Stimulated activated naive CD8-positive, alpha-beta T cell treated with anti-CD3 and anti-CD28 coated beads, Interleukin-15, Interleukin-2, amounts not matched to agents 100 ng/mL and 50 ng/mL, for 24 hours (primary cell): ENCODE measurements around the gene ADAMTS17.
A peak's percentile ranks its signal among the peaks of the same experiment; 100 is the strongest.

Experiments used
- H3K27ac Mint-ChIP-seq: one replicate; pipeline ENCODE4 v1.8.0; 2021; ENCODE audit warnings: mild to moderate bottlenecking, mixed read lengths
- H3K27me3 Mint-ChIP-seq: one replicate; pipeline ENCODE4 v1.8.0; 2021; ENCODE audit warnings: mixed read lengths
- H3K36me3 Mint-ChIP-seq: one replicate; pipeline ENCODE4 v1.8.0; 2021; ENCODE audit warnings: low read depth, mixed read lengths
- H3K4me1 Mint-ChIP-seq: one replicate; pipeline ENCODE4 v1.8.0; 2021; ENCODE audit warnings: low read depth, mixed read lengths
- H3K4me3 Mint-ChIP-seq: one replicate; pipeline ENCODE4 v1.8.0; 2021; ENCODE audit warnings: mild to moderate bottlenecking, mixed read lengths
- H3K9me3 Mint-ChIP-seq: one replicate; pipeline ENCODE4 v1.8.0; 2021; ENCODE audit warnings: mixed read lengths

The ADAMTS17 gene

DNA sequence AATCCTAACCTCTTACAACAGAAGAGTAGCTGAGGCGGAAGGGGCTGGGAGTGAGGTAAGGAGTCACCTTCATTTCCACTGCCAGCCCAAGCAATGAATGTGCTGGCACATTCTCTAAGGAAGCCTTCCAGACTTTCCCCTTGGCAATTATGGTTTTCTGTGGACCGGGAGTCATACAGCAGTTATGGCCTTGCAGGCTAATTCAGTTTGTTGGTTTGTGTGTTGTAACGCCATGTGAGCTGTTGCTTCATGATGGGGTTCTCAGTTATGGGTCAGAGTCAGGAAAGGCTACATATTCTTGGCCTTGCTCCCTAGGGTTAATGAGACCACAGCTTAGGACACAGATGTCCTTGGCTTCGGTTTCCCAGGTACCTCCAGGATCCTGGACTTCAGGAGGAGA lies 137.0 kb downstream of the ADAMTS17 start:
- Mint-ChIP-seq H3K9me3 (no peaks in the 10 kb centered on the region), H3K4me1 (peaks cover 20% of the 10 kb centered on the region)

DNA sequence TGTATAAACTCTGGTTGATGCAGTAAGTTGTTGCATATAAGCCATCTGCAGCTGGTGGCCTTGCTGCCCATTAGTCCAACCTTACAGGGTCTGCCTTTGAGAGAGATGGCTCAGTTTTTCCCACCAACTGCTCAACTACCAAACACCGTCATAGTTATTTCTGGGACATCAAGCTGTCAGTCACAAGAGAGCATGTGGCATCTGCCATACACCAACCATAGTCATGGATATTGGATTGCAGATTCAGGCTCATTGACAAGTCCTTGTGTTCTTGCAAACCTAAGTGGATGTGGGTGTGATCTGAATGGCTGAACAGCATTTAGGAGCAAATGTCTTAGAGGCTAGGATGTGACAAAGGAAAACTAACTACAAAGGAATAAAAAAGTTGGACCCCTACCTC lies 137.6 kb downstream of the ADAMTS17 start:
- no peak overlapping the region for H3K27ac Mint-ChIP-seq
- H3K4me1 Mint-ChIP-seq: peaks cover 20% of the 10 kb centered on the region
- no peaks in the 10 kb centered on the region for H3K36me3 Mint-ChIP-seq
- H3K4me3 Mint-ChIP-seq: no peak overlapping the region
- H3K27me3 Mint-ChIP-seq: peaks cover 3% of the 10 kb centered on the region
- H3K9me3 Mint-ChIP-seq: no peaks in the 10 kb centered on the region

More for the DNA sequence above, 137.0 kb downstream of the ADAMTS17 start:
- no peaks in the 10 kb centered on the region for H3K36me3 Mint-ChIP-seq
- no peak overlapping the region for H3K4me3 Mint-ChIP-seq
- no peak overlapping the region for H3K27ac Mint-ChIP-seq
- peaks cover 3% of the 10 kb centered on the region for H3K27me3 Mint-ChIP-seq

DNA sequence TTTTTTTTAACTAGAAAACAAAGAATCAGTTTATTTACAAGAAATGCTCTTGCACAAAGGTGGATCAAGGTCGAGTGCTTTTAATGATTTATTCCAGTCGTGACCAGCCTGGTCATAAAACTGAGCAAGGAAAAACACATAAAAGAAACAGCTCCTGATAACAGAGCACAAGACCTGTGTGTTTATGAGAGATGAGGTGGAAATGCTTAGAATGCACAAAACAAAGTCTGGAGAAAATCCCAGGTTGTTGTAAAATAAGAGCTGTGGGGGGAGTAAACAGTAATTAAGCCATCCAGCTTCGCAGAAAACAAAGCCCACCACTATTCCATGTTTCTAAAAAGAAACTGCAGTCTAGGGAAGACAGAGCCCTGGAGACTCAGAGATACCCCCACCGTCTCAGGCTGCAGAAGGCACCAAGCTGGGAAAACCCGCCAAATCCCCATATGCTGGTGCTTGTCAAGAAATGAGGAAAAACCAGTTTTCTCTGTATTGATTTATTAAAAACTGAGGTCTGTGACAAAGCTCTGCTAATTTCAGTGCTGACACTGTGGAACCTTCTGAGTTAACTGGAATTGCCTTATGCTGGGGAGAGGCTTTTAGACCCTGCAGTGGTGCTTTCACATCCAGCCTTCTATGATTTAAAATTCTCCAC lies 139.3 kb downstream of the ADAMTS17 start:
- Mint-ChIP-seq H3K9me3 (no peaks in the 10 kb centered on the region), H3K36me3 (no peaks in the 10 kb centered on the region), H3K27me3 (peaks cover 3% of the 10 kb centered on the region), H3K27ac (no peak overlapping the region), H3K4me1 (peaks cover 20% of the 10 kb centered on the region), H3K4me3 (peak overlapping the region; percentile 64)

DNA sequence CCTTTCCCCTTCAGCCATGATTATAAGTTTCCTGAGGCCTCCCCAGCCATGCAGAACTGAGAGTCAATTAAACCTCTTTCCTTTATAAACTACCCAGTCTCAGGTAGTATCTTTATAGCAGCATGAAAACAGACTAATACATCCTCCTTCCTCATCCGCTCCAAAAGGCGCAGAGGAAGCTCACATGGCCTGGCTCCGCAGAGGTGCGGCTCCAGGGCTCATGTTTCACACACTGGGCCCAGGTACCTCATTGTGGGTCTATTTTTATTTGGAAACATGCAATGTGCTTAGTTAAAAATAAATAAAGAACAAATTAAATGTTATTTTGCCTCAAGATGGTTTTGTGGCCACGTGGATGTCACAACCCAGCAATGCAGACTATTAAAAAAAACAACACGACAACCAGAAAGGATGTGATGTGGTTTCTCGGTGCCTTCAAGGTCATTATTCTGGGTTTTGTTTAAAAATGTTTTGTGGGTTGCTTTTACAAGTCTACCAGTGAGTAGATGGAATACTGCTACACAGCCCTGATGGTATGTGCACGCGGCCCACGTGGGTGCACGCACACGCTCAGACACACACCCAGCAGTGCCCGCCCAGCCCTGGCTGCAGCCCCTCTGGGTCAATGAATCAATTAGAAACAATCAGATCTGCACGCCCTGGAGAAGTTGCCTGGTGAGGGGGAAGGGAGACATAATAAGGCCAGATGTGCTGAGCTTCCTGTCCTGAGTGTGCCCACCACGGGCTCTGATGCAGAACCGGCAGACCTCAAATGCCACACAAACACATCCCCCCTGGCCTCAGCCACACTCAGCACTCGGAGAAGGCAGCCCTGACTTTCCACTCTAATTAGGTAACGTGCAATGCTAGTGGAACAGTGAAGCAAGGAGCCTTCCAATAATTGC lies 140.1 kb downstream of the ADAMTS17 start:
- Mint-ChIP-seq H3K36me3 (no peaks in the 10 kb centered on the region), H3K9me3 (no peaks in the 10 kb centered on the region), H3K4me3 (peak overlapping the region; percentile 64), H3K27me3 (peaks cover 3% of the 10 kb centered on the region), H3K27ac (peak overlapping the region; percentile 68), H3K4me1 (peaks cover 20% of the 10 kb centered on the region)

DNA sequence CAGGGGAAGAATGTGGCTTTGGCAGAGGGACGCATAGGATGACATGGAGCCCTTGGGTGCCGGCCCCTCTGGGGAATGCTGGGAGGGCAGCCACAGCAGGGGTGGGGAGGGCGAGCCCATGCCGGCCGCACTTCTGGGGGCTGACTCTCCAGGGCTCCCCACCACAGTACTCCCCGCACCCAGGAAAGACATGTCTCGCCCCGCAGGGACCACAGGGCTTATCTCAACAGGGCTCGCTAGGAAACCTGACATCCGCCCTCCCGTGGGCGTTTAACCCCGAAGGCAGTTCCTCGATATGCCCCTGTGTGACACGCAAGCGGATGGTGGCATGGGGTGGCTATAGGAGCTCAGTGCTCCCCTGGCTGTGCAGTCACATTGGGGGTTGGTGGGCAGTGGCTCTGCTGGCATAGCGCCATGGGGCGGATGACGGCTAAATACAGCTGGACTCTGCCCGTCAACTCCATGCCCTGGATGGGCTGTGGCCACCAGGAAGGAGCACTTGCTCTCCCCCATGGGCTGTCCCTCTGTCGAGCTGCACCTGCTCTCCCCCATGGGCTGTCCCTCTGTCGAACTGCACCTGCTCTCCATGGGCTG lies 141.4 kb downstream of the ADAMTS17 start:
- Mint-ChIP-seq H3K4me1 (peaks cover 20% of the 10 kb centered on the region), H3K27me3 (peaks cover 3% of the 10 kb centered on the region), H3K27ac (no peak overlapping the region), H3K9me3 (no peaks in the 10 kb centered on the region), H3K36me3 (no peaks in the 10 kb centered on the region), H3K4me3 (no peak overlapping the region)

DNA sequence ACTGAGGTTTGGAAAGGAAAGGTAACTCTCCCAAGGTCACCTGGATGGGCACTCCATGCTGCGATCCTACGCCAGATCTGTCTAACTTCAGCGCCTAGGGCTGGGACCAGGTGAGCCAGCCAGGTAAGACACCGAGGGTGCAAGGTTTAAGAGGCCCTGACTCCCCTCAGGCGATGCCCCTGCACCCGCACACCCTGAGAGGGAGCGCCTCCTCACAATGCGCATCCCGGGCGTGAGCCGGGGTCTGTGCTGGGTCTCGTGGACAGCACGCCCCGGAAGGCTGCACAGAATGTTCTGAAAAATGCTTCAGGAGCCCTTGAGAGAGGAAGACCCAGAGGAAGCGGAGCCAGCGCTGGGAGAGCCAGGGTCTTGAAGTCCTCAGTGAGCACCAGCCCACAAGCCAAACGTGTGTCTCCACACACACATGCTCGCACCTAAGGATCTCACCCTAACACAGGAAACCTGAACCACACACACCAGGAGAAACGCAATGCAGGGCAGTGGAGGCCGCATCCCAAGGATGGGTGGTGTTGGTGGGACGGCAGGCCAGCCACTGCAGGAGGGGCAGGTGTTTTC lies 142.0 kb downstream of the ADAMTS17 start:
- Mint-ChIP-seq H3K4me3 (no peak overlapping the region), H3K4me1 (peaks cover 20% of the 10 kb centered on the region), H3K27me3 (peaks cover 3% of the 10 kb centered on the region), H3K9me3 (no peaks in the 10 kb centered on the region), H3K27ac (no peak overlapping the region), H3K36me3 (no peaks in the 10 kb centered on the region)

DNA sequence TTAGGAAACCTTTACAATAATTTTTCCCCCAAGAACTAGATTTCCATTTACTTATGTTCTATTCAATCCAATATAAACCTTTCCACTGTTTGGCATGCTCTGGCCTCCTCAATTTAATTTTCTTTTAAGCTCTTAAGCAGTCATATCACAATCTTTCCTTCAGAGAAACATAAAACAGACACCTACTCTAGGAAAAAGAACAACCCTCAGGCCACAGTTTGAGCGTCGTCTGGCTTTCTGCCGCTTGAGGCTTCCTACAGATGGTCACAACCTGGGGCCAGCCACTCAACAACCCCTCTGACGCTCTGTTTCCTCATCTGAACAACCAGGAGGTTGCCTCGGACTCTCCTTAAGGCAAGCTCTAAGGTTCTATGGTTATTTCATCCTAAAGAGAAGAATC lies 143.3 kb downstream of the ADAMTS17 start:
- no peak overlapping the region for H3K4me3 Mint-ChIP-seq

DNA sequence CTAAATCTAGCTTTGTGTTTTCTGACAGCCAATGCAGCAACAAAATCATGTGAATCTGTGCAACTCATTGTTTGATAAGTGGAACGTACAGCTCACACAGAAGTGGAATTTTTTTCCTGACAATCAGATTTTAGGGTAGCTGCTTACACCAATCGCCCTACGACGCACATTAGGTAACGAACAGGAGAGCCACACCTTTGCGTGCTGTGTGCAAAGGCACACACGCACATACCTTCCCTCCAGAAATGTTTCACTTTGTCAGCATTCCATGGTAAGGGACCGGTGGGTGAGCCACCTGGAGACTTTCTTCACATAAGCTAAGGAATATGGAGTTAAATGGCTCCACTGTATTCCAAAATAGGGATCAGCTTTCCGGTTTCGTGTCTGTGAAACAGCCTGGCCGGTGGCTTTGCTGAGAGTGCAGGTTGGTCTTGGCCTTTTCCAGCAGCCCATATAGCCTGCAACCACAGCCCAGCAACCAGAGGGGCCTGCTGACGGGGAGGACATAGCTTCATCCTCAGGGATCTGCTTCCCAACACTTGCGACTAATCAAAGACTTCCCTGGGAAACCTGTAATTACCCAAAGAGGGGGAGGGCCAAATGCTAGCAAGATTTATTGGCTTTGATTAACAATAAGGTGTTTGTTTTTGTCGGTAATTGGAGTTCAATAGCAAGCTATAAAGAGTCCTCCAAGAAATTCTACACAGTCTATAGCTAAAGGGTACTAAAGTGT lies 145.3 kb downstream of the ADAMTS17 start:
- Mint-ChIP-seq H3K9me3 (no peaks in the 10 kb centered on the region), H3K36me3 (no peaks in the 10 kb centered on the region), H3K4me1 (peaks cover 4% of the 10 kb centered on the region), H3K4me3 (no peak overlapping the region), H3K27me3 (no peaks in the 10 kb centered on the region), H3K27ac (no peak overlapping the region)

More for the DNA sequence above, 143.3 kb downstream of the ADAMTS17 start:
- Mint-ChIP-seq H3K36me3 (no peaks in the 10 kb centered on the region), H3K9me3 (no peaks in the 10 kb centered on the region), H3K27ac (no peak overlapping the region), H3K27me3 (no peaks in the 10 kb centered on the region), H3K4me1 (peaks cover 20% of the 10 kb centered on the region)

DNA sequence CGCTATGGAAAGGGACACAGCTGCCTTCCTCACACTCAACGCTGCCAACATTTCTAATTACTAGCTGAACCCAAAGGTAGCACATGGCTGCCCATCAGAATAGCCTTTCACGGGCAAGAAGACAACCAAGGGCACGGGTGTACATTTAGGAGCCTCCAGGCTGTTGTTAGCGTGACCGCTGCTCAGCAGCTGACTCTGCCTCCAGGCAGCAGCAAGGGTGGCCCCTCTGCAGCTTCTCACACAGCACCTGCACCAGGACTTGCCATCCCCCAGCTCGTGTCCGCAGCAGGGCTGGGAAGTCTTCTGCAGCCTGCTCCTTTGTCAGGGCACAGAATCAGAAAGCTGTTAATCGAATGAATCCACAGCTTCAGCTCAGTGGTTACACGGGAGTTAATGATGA lies 146.8 kb downstream of the ADAMTS17 start:
- Mint-ChIP-seq H3K4me3 (no peak overlapping the region), H3K9me3 (no peaks in the 10 kb centered on the region), H3K27me3 (no peaks in the 10 kb centered on the region), H3K27ac (no peak overlapping the region), H3K4me1 (no peaks in the 10 kb centered on the region), H3K36me3 (no peaks in the 10 kb centered on the region)

DNA sequence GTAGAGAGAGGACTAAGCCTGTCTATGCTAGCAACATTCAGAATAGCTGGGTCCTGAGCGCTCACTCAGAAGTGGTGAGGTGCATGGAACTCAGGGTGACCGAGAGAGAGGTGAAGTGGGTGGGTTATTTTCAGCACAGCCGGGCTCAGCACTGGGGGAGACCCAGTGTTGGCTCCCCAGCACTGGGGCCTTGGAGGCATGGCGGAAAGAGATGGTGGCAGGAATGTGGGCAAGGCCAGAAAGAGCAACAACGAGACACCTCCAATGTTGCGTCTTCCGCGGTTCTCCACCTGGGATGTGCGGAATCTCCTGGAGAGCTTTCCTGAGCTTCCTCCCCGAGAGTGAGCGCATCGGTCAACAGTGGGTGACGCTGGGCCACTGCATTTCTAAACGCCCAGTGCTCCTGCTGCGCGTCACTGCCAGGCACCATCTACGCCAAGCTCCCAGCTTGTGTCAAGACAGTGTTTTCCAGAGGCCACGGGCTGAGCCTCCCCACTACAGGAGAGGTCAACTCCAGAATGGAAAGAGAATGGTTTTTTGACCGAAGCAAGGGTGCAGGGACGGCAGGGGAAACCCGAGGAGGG lies 148.4 kb downstream of the ADAMTS17 start:
- no peaks in the 10 kb centered on the region for H3K27me3 Mint-ChIP-seq
- no peak overlapping the region for H3K27ac Mint-ChIP-seq
- no peaks in the 10 kb centered on the region for H3K9me3 Mint-ChIP-seq
- H3K36me3 Mint-ChIP-seq: no peaks in the 10 kb centered on the region
- no peaks in the 10 kb centered on the region for H3K4me1 Mint-ChIP-seq
- no peak overlapping the region for H3K4me3 Mint-ChIP-seq

DNA sequence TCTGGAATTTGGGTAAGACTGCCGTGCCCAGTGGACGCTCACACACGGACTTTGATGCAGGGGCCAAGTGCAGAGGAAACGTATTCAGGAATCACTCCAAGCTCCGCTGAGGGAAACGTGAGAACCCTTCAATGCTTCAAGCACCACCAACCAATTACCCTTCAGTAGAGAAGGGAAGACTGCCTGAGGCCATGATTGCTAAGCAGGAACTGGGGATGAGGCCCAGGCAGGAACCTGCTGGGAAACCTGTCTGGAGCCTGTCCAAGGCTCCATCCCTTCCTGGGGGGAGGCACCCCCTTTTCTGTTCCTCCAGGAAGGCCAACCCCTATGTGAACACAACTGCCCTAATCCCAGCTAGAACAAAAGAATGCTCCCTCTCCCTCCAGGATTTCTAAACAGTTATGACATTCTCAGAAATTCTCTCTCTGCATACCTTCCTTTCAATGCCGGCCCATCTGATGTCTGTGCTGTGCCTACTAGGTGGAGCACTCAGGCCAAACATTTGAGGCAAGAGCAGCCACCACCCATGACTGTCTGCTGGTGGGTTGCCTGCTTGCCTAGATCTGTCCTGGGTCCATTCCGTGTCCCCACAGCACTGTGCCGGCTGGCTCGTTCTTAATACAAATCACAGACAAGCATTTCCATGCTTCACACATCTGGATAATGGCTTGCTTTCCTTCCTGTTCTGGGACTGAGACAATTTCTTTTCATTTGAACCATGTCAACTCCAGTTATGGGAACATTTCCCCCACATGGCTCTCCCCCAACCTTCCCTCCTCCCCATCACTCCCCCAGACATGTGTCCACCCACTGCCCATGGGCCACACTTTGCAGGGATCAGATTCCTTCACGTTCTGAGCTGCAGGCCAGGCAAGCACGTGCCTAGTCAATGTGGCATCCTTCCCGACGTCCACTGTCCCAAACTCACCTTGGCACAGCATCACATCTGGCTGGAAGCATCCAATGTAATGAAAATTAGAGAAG lies 149.4 kb downstream of the ADAMTS17 start:
- H3K9me3 Mint-ChIP-seq: no peaks in the 10 kb centered on the region
- H3K27me3 Mint-ChIP-seq: no peaks in the 10 kb centered on the region
- no peak overlapping the region for H3K4me3 Mint-ChIP-seq
- H3K36me3 Mint-ChIP-seq: no peaks in the 10 kb centered on the region
- H3K4me1 Mint-ChIP-seq: no peaks in the 10 kb centered on the region
- no peak overlapping the region for H3K27ac Mint-ChIP-seq

DNA sequence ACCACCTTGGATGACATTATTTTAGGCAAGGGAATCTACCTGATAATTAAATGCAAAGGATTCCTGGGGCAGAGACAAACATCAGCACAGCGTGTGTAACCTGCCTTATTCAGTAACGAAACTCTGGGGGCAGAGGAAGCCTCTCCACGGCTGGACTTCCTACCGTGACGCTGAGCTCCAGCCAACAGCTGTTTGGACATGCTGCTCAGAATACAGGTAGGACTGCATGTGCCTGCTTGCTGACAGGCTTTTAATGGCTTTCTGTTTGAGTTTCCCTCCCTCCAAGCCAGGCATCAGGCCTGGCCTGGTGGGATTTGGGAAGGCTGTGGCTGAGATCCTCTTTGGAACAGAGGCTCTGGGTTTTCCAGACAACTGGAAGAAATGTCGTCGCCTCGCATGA lies 150.6 kb downstream of the ADAMTS17 start:
- H3K27me3 Mint-ChIP-seq: no peaks in the 10 kb centered on the region
- no peak overlapping the region for H3K27ac Mint-ChIP-seq
- no peaks in the 10 kb centered on the region for H3K9me3 Mint-ChIP-seq
- no peaks in the 10 kb centered on the region for H3K36me3 Mint-ChIP-seq
- H3K4me1 Mint-ChIP-seq: no peaks in the 10 kb centered on the region
- H3K4me3 Mint-ChIP-seq: no peak overlapping the region

DNA sequence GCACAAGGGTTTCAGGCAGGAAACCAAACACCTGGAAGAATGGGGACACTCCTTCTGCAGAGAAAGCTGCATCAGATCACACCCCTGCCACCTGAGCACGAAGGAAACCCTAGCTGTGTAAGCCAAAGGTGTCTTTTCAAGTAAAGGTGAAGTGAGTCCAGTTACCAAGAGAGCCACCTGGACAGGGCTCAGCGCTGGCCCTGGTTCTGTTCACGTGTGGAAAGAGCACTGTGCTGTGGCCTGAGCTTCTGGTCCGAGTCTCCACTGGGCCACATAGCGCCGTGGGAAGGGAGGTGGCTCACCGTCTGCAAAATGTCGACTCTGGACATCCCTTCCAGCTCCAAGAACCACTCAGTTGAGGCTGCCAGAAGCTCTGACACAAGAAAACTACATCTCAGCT lies 151.1 kb downstream of the ADAMTS17 start:
- H3K4me1 Mint-ChIP-seq: no peaks in the 10 kb centered on the region
- no peaks in the 10 kb centered on the region for H3K36me3 Mint-ChIP-seq
- no peak overlapping the region for H3K27ac Mint-ChIP-seq
- H3K9me3 Mint-ChIP-seq: no peaks in the 10 kb centered on the region
- no peak overlapping the region for H3K4me3 Mint-ChIP-seq
- no peaks in the 10 kb centered on the region for H3K27me3 Mint-ChIP-seq
